H1 (cell line): ENCODE results near the gene KLB. TPM values are rescaled to one million over a fixed set of nuclear protein-coding genes. Genes with fewer than 3 reads are reported as not detected.

Experiments
- ATF2 ChIP-seq: IDR thresholded peaks from 2 replicates; pipeline ENCODE4 v1.6.1; 2012; ENCODE audit warnings: low read length, inconsistent platforms
- CHD1 ChIP-seq: IDR thresholded peaks from 2 replicates; pipeline ENCODE4 v1.6.1; 2012; ENCODE audit warnings: low read depth, low read length, improper control_type of control experiment
- FOSL1 ChIP-seq: IDR thresholded peaks from 2 replicates; pipeline ENCODE4 v1.6.1; 2011; ENCODE audit warnings: mild to moderate bottlenecking, low read depth, low read length, moderate library complexity; ENCODE audit not compliant: insufficient read depth
- GABPA ChIP-seq: IDR thresholded peaks from 2 replicates; pipeline ENCODE4 v1.6.1; 2011; ENCODE audit warnings: mild to moderate bottlenecking, low read length, moderate library complexity, borderline replicate concordance; ENCODE audit not compliant: insufficient read depth
- HDAC6 ChIP-seq: IDR thresholded peaks from one replicate; pipeline ENCODE4 v1.7.1; 2012; ENCODE audit warnings: low read depth, mild to moderate bottlenecking, inconsistent platforms, low read length, moderate library complexity
- MAX ChIP-seq: IDR thresholded peaks from 2 replicates; pipeline ENCODE4 v1.6.1; 2012; ENCODE audit warnings: inconsistent platforms
- RAD21 ChIP-seq, 2 experiments: IDR thresholded peaks in 1 of 2; conservative IDR thresholded peaks in 1 of 2; 2 replicates each; pipeline ENCODE4 v1.6.1; 2011; ENCODE audit warnings: low read depth in 2 of 2, low read length in 2 of 2, improper control_type of control experiment in 1 of 2, inconsistent platforms in 1 of 2, mild to moderate bottlenecking in 1 of 2, moderate library complexity in 1 of 2
- RXRA ChIP-seq: IDR thresholded peaks from 2 replicates; pipeline ENCODE4 v1.6.1; 2011; ENCODE audit warnings: low read depth, mild to moderate bottlenecking, low read length, moderate library complexity; ENCODE audit not compliant: insufficient read depth
- SP1 ChIP-seq: IDR thresholded peaks from 2 replicates; pipeline ENCODE4 v1.6.1; 2011; ENCODE audit warnings: low read depth, low read length
- TEAD4 ChIP-seq: IDR thresholded peaks from 2 replicates; pipeline ENCODE4 v1.6.1; 2012; ENCODE audit warnings: low read depth, low read length, inconsistent platforms, mixed read lengths
- USF2 ChIP-seq: IDR thresholded peaks from 2 replicates; pipeline ENCODE4 v1.6.1; 2011; ENCODE audit warnings: low read length, improper control_type of control experiment
- YY1 ChIP-seq: IDR thresholded peaks from 2 replicates; pipeline ENCODE4 v1.6.1; 2011; ENCODE audit warnings: low read depth, mild to moderate bottlenecking, low read length
- polyA plus RNA-seq, 7 experiments: library from polyadenylated mRNA; depleted of rRNA in 3 of 7; stranded (reverse) in 5 of 7; unstranded in 2 of 7; fragments of >200 nt in 5 of 7; fragments of 200-250 nt in 2 of 7; gene quantifications; 1 replicate in 5 of 7; 2 replicates in 1 of 7; 4 replicates in 1 of 7; pipeline versions ENCODE4 v1.2.1 to v1.2.3, GENCODE V29; 2011 to 2013; ENCODE audit warnings: missing spikeins in 2 of 7, mixed read lengths in 2 of 7
- total RNA-seq: library from RNA; stranded (reverse); fragmentation: NEBNext Ultra II Directional; extraction: Animal tissue kit (Norgen Biotek cat#: 25700); gene quantifications from 2 replicates; pipeline ENCODE4 v1.2.1, GENCODE V29; 2021

KLB gene
- total and polyA plus RNA-seq, 2 of the 8 experiments (the other 6 are each of a cell fraction or from before 2014, with no cell fraction given): 0.03 TPM; not detected in 1

- 0 out of 2 replicates have a peak, but pooled peaks have one; percentile 26 for TF ChIP-seq ATF2
- peak; percentile 47; the same call in 1 of the 2 replicates for TF ChIP-seq TEAD4
- no peak for TF ChIP-seq USF2
- TF ChIP-seq RAD21 (IDR thresholded peaks at IDR 0.05 in 1 of 2, conservative IDR thresholded peaks at IDR 0.05 in 1 of 2; ENCODE audit: low read depth in 2 of 2, low read length in 2 of 2): peak; percentile 78 to 86
- TF ChIP-seq CHD1: no peak
- TF ChIP-seq HDAC6: no peak
- no peak for TF ChIP-seq FOSL1
- no peak for TF ChIP-seq SP1
- TF ChIP-seq RXRA: no peak
- TF ChIP-seq YY1: no peak
- TF ChIP-seq MAX: 0 out of 2 replicates have a peak, but pooled peaks have one; percentile 26
- no peak for TF ChIP-seq GABPA
Observed at GRCh38 chr4:39469429-39470077, 62.8 kb downstream of the KLB start (continued).
